ENCODE results near the gene JMJD6.

- TF ChIP-seq ZZZ3 (IDR thresholded peaks at IDR 0.05), result no peak
- no peak for TF ChIP-seq POLR2AphosphoS5 (IDR thresholded peaks at IDR 0.05; ENCODE audit: control insufficient read depth, insufficient read depth, low read depth, low read length)
- TF ChIP-seq THAP7 (CRISPR knock-in tag; IDR thresholded peaks at IDR 0.05), result no peak
- no peak for TF ChIP-seq PTRF (tag; IDR thresholded peaks at IDR 0.05)
These were observed 51.8 kb downstream of the JMJD6 start for GRCh38 chr17:76674600-76674999.
